ENCODE results near the gene TP73.

GRCh38 chr1:3746830-3747521, 94.7 kb downstream of the TP73 start:
- TF ChIP-seq CTBP1 (IDR thresholded peaks at IDR 0.05; ENCODE audit: borderline replicate concordance), result no peak
- no peak for TF ChIP-seq NFRKB (IDR thresholded peaks at IDR 0.05)
- TF ChIP-seq ELF4 (IDR thresholded peaks at IDR 0.05), result no peak
- TF ChIP-seq BHLHE40 (IDR thresholded peaks at IDR 0.05; ENCODE audit: borderline replicate concordance), result no peak
- TF ChIP-seq PKNOX1 (IDR thresholded peaks at IDR 0.05), result no peak
- TF ChIP-seq LEF1 (IDR thresholded peaks at IDR 0.05; ENCODE audit: borderline replicate concordance), result no peak
- no peak for TF ChIP-seq SUZ12 (IDR thresholded peaks at IDR 0.05)

All from HEK293T (cell line).